Fibroblast of pulmonary artery (primary cell): ENCODE data around the gene GLI2.

ENCODE experiments used
- DNase-seq: peaks from one replicate; pipeline ENCODE4 v3.0.0-alpha.2; 2010; ENCODE audit warnings: low read depth
- H3K4me3 ChIP-seq: replicated peaks from 2 replicates; pipeline ENCODE4 v1.5.1; 2011; ENCODE audit warnings: low read depth, mild to moderate bottlenecking, control low read depth, low read length, moderate library complexity
- TF ChIP-seq, protein P1 (sequence below): IDR thresholded peaks from 2 replicates; pipeline ENCODE4 v1.5.1; 2011; ENCODE audit warnings: mild to moderate bottlenecking, control low read depth, low read length, inconsistent platforms; ENCODE audit errors: missing control alignments

The GLI2 gene

DNA sequence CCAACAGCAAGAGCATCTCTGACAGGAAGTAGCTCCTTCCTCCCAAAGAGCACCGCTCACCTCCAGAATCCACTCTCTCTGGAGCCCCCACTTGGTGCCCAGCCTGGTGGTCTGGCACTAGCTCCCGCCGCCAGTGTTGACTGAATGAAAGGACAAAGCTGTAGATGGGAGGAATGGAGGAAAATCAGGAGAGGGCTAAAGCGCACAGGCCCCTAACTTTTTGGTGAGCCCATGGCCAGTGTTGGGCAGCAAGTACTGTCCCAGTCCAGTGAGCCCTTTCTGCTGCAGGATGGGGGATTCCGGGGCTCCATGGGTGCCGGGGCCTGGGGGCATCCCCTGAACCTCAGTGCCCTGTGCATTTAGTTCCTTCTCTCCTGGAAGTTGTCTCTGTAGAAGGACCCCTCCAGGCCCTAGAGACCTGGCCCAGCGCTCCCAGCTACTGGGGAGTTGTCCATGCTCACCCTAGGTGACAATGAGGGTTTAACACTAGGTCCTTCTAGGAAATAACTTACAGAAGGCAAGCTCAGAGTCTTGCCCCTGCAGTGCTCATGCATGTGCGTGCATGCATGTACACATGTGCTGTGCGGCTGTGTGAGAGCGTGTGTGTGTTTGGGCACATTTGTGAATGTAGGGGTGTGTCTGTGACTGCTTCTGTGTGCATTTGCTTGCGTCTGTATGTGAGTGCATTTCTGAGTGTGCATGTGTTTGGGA is 33.6 kb downstream of the GLI2 start:
- no peak for DNase-seq
- TF ChIP-seq, protein P1, sequence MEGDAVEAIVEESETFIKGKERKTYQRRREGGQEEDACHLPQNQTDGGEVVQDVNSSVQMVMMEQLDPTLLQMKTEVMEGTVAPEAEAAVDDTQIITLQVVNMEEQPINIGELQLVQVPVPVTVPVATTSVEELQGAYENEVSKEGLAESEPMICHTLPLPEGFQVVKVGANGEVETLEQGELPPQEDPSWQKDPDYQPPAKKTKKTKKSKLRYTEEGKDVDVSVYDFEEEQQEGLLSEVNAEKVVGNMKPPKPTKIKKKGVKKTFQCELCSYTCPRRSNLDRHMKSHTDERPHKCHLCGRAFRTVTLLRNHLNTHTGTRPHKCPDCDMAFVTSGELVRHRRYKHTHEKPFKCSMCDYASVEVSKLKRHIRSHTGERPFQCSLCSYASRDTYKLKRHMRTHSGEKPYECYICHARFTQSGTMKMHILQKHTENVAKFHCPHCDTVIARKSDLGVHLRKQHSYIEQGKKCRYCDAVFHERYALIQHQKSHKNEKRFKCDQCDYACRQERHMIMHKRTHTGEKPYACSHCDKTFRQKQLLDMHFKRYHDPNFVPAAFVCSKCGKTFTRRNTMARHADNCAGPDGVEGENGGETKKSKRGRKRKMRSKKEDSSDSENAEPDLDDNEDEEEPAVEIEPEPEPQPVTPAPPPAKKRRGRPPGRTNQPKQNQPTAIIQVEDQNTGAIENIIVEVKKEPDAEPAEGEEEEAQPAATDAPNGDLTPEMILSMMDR: no peak
- H3K4me3 ChIP-seq: no peak overlapping the region

DNA sequence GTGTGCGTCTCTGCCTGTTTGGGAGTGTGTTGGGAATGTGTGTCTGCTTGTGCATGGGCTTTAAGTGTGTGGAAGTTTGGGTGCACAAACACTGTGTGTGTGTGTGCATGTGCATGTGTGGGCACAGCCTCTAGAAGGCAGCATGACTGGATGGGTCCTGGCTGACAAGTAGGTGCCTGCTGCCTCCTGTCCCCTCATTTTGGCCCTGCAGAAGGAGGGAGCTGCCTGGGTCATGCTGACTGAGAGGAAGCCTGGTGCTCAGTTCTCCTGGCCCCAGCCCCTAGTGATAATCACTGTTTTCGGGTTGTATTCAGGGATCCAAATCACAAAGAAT is 34.1 kb downstream of the GLI2 start:
- TF ChIP-seq, protein P1: no peak
- no peak overlapping the region for H3K4me3 ChIP-seq
- DNase-seq: no peak

DNA sequence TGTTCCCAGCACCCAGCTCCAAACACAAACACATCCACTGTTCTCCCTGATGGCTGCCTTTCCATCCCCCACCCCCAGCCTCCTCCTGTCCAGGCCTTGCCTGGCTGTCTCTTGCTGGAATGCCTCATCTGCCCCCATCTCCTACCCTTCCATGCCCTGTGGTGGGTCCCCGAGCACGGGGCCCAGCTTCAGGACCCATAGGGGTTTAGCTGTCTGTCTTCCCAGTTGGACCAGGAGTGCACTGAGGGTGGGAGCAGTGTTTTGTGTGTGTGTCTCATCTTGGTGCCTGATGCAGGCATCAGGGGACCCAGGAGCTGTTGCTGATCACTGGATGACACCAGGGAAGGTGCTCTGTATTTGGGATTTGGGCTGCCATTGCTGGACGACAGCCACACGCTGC is 34.5 kb downstream of the GLI2 start:
- H3K4me3 ChIP-seq: no peak overlapping the region

DNA sequence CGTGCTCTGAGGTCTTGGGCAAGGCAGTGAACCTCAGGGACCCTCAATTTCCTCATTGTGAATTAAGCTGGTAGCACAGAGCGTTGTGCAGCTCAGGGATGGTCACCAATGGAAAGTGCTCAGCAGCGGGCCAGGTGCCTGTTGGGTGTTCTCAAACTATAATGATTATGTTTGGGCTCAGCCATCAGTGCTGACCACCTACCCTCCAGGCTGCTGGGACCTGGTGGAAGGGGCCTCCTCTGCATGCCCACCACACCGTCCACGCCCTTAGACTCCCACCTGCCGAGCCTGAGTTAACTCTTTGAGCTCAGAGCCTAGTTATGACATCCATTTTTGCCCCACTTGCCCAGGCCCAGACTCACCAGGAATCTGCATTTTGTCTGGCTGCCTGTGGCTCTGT is 35.0 kb downstream of the GLI2 start:
- TF ChIP-seq, protein P1: no peak
- H3K4me3 ChIP-seq: no peak overlapping the region
- DNase-seq: no peak

More for the DNA sequence above, 34.5 kb downstream of the GLI2 start:
- TF ChIP-seq, protein P1: no peak
- DNase-seq: no peak

DNA sequence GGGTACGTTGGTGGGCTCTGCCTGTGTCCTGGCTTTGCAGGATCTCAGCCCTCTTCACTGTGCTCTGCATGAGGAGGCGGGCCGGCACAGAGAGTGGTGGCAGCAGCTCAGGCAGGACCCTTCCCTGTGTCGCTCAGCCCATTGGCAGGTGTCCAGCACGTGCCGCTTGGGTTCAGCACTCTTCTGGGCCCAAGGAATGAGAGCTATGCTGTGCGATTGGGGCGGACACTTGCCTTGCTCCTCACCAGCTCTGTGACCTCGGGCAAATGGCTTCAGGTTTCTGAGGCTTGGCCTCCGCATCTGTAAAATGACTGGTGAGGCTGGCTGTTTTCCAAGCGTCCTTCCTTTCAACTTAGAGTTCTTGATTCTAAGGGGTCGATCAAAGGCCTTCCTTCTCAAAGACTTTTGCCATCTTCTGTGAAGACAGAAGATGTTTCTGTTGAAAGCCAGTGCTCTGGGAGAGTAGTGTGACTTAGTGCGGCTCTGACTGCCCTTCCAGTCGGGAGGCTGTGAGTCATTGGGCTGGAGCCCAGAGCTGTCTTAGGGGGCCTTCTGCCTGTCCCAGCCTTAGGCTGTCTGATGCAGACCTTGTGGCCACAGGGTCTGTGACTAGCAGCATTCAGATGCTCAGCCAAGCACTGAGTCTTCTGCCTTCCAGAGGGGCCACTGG is 35.6 kb downstream of the GLI2 start:
- TF ChIP-seq, protein P1: no peak
- no peak overlapping the region for H3K4me3 ChIP-seq

DNA sequence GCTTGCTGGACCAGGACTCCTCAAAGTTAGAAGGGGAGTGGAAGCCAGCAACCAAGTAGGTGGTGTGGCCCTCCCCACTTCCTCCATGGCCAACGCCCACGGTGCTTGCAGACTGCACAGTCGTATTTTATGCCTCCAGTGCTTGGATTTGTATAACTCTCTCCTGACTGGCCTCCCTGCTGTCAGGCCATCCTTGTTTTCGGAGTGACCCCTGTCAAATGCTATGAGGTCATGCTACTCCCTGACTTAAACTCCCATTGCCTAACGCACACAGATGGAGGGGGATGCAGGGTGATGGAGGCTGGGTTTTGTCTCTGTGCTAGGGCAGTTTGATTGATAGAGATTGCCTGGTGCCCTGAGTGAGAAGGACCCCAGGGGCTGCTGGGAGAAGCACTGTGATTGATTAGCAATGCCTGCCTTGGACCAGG is 36.1 kb downstream of the GLI2 start:
- DNase-seq: no peak
- H3K4me3 ChIP-seq: no peak overlapping the region
- TF ChIP-seq, protein P1: no peak

More for the DNA sequence above, 35.6 kb downstream of the GLI2 start:
- DNase-seq: peak; percentile 83

DNA sequence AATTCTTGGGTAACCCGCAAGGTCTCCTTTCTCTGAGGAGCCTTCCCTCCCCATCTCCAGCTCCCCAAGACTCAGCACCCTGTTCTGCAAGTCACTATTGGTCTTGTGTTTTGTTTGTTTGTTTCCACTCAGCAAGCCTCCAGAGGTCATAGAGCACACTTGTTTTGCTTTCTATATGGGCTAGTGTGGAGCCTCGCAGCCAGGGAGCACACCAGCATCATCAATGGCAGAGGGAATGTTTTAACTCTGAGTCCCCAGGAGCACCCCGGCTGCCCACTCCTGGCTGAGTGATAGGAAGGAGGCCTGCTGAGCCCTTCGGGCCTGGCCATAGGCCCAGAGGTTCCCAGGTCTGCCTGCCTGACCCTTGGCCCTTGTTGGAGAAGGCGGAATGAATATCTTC is 36.6 kb downstream of the GLI2 start:
- no peak for DNase-seq
- TF ChIP-seq, protein P1: no peak
- no peak overlapping the region for H3K4me3 ChIP-seq
